ENCODE results near the gene KCNMA1. TPM values are rescaled to one million over a fixed set of nuclear protein-coding genes. Genes with fewer than 3 reads are reported as not detected.

KCNMA1 gene
- total and polyA plus RNA-seq, 10 of the 15 experiments (the other 5 are each of a cell fraction or from before 2014, with no cell fraction given) = 8.5 to 77.0 (median 21.3) TPM

DNA sequence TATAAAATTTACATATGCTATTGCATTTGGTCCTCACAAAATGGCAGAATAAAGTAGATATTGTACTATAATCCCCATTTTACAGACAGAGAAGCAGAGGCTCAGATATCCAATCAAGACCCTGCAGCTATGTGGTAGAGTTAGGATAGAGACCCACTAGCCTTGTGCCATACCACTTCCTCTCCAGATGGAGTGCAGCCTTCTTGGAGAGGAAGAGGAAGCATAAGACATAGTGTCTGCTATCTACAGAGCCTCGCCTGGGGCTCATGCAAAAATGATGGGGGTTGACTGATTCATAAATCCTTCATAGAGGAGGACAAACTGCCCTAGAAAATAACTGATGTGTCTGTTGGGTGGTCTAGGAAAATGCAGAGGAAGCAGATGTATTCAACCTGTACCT is 447.3 kb downstream of the KCNMA1 start:
- FAIRE-seq = no peak
- DNase-seq (ENCODE audit: low read depth, low spot score) = no peak
- BruUV-seq (replicated peaks) = no TSS peak
- H3K36me3 ChIP-seq (ENCODE audit: control insufficient read depth in 2 of 2, insufficient read depth in 2 of 2, low read length in 1 of 2) = no peaks in the 10 kb centered on the region
- no peak overlapping the region for H2AFZ ChIP-seq (ENCODE audit: control insufficient read depth, low read depth, low read length)
- H4K20me1 ChIP-seq (ENCODE audit: control insufficient read depth, insufficient read depth) = no peaks in the 10 kb centered on the region
- no peaks in the 10 kb centered on the region for H3K9me3 ChIP-seq (replicated peaks; ENCODE audit: control insufficient read depth, insufficient read depth, low read length)
- H3K4me2 ChIP-seq (ENCODE audit: control insufficient read depth, insufficient read depth) = no peak overlapping the region
- no peaks in the 10 kb centered on the region for H3K27me3 ChIP-seq (replicated peaks in 1 of 2; ENCODE audit: control insufficient read depth in 2 of 2, insufficient read depth in 2 of 2, low read length in 1 of 2)
- no peak for ATAC-seq
- ChIA-PET CTCF (interaction anchor here (1.0 to 3.7 kb wide), 4 partner anchors 16 to 523 kb away, joined by 4 to 20 read pairs (median 4); no protein-coding TSS in a partner anchor), RAD21 (ENCODE audit: unreplicated experiment) (no interaction called here), POLR2A (no interaction called here), SMC1A (ENCODE audit: uncharacterized antibody, unreplicated experiment) (interaction anchor here (1.5 kb wide), 2 partner anchors 17 to 19 kb away, joined by 4 to 5 read pairs; no protein-coding TSS in a partner anchor)
- no peaks in the 10 kb centered on the region for H3K79me2 ChIP-seq (ENCODE audit: control insufficient read depth, insufficient read depth, low read length)
- 0% methylated on average over 1 of the region's 1 CpG for WGBS (ENCODE audit: insufficient coverage, insufficient replicate concordance, low lambda C conversion rate, missing lambda C conversion rate)
- H3K27ac ChIP-seq (ENCODE audit: control insufficient read depth, insufficient read depth) = no peak overlapping the region
- in situ Hi-C loops (cut with MboI) (no loop called here), intact Hi-C loops (cut with micrococcal nuclease; ENCODE audit: unreplicated experiment) (no loop called here)
- no peak overlapping the region for H3K9ac ChIP-seq (ENCODE audit: control insufficient read depth, insufficient read depth, low read length)
- no peaks in the 10 kb centered on the region for H3K4me1 ChIP-seq (ENCODE audit: control insufficient read depth, insufficient read depth, low read length)
- no peak overlapping the region for H3K4me3 ChIP-seq
- no peak for TF ChIP-seq FOXM1 (IDR thresholded peaks at IDR 0.05; ENCODE audit: low read depth, low read length)
- TF ChIP-seq, protein P1, sequence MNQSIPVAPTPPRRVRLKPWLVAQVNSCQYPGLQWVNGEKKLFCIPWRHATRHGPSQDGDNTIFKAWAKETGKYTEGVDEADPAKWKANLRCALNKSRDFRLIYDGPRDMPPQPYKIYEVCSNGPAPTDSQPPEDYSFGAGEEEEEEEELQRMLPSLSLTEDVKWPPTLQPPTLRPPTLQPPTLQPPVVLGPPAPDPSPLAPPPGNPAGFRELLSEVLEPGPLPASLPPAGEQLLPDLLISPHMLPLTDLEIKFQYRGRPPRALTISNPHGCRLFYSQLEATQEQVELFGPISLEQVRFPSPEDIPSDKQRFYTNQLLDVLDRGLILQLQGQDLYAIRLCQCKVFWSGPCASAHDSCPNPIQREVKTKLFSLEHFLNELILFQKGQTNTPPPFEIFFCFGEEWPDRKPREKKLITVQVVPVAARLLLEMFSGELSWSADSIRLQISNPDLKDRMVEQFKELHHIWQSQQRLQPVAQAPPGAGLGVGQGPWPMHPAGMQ (IDR thresholded peaks at IDR 0.05; ENCODE audit: borderline replicate concordance) = no peak
- no peak for TF ChIP-seq SREBF1 (IDR thresholded peaks at IDR 0.05; ENCODE audit: low read length)
- no peak for TF ChIP-seq EGR1 (IDR thresholded peaks at IDR 0.05; ENCODE audit: borderline replicate concordance in 1 of 2, low read depth in 2 of 2, low read length in 2 of 2)
- no peak for TF ChIP-seq STAT1 (conservative IDR thresholded peaks at IDR 0.05)
- TF ChIP-seq RB1 (IDR thresholded peaks at IDR 0.05; ENCODE audit: borderline replicate concordance) = no peak
- TF ChIP-seq PAX8 (IDR thresholded peaks at IDR 0.05) = no peak
